ENCODE results near the gene ART3. TPM values are rescaled to one million over a fixed set of nuclear protein-coding genes. Genes with fewer than 3 reads are reported as not detected.

ART3 gene
- total RNA-seq, 1 experiment from 2014 or later: not detected

- peaks cover 8% of the 10 kb centered on the region for H3K36me3 Mint-ChIP-seq (ENCODE audit: insufficient read depth, unreplicated experiment)
- TF ChIP-seq CTCF (IDR thresholded peaks at IDR 0.05; ENCODE audit: unreplicated experiment): no peak
- ChIA-PET POLR2A (interaction anchor here (1.0 to 1.4 kb wide), 2 partner anchors 10 to 40 kb away, joined by 3 to 6 read pairs; partner anchors contain the start of gene NUP54), CTCF (interaction anchor here (0.6 to 1.6 kb wide), 4 partner anchors 22 to 266 kb away, joined by 3 to 8 read pairs (median 5); no protein-coding TSS in a partner anchor)
- no peaks in the 10 kb centered on the region for H3K9me3 Mint-ChIP-seq (ENCODE audit: unreplicated experiment)
- DNase-seq (ENCODE audit: unreplicated experiment): peak; percentile 68
- no peak overlapping the region for H3K4me3 Mint-ChIP-seq (ENCODE audit: unreplicated experiment)
- H3K27ac Mint-ChIP-seq (ENCODE audit: low read depth, unreplicated experiment): no peak overlapping the region
- intact Hi-C loops (cut with micrococcal nuclease): no loop called here
- no peaks in the 10 kb centered on the region for H3K4me1 Mint-ChIP-seq (ENCODE audit: insufficient read depth, unreplicated experiment)
- no peaks in the 10 kb centered on the region for H3K27me3 Mint-ChIP-seq (ENCODE audit: insufficient read depth, unreplicated experiment)
- BruUV-seq (replicated peaks): no TSS peak
Measured at GRCh38 chr4:76108467-76109181, 34.1 kb downstream of the ART3 start.

GRCh38 chr4:76116821-76117220 lies 42.3 kb downstream of the ART3 start:
- Mint-ChIP-seq H3K27me3 (ENCODE audit: insufficient read depth, unreplicated experiment) (no peaks in the 10 kb centered on the region), H3K4me3 (ENCODE audit: unreplicated experiment) (no peak overlapping the region), H3K27ac (ENCODE audit: low read depth, unreplicated experiment) (no peak overlapping the region), H3K4me1 (ENCODE audit: insufficient read depth, unreplicated experiment) (no peaks in the 10 kb centered on the region), H3K9me3 (ENCODE audit: unreplicated experiment) (no peaks in the 10 kb centered on the region), H3K36me3 (ENCODE audit: insufficient read depth, unreplicated experiment) (peaks cover 49% of the 10 kb centered on the region)
- no peak for TF ChIP-seq CTCF (IDR thresholded peaks at IDR 0.05; ENCODE audit: unreplicated experiment)
- no TSS peak for BruUV-seq (replicated peaks)
- ChIA-PET POLR2A (no interaction called here), CTCF (no interaction called here)
- DNase-seq (ENCODE audit: unreplicated experiment): no peak
- intact Hi-C loops (cut with micrococcal nuclease): no loop called here

- H3K36me3 Mint-ChIP-seq (ENCODE audit: insufficient read depth, unreplicated experiment): peaks cover 49% of the 10 kb centered on the region
- intact Hi-C loops (cut with micrococcal nuclease): no loop called here
- no peak for TF ChIP-seq CTCF (IDR thresholded peaks at IDR 0.05; ENCODE audit: unreplicated experiment)
Measured at GRCh38 chr4:76117536-76117935, 43.0 kb downstream of the ART3 start.

GRCh38 chr4:76120199-76120598 lies 45.7 kb downstream of the ART3 start:
- ChIA-PET POLR2A (interaction anchor here (1.4 kb wide), 1 partner anchor 27 kb away, joined by 5 read pairs; the partner anchor contains the start of gene NUP54), CTCF (interaction anchor here (0.6 to 2.0 kb wide), 6 partner anchors 8 to 180 kb away, joined by 3 to 6 read pairs (median 3); no protein-coding TSS in a partner anchor)
- DNase-seq (ENCODE audit: unreplicated experiment): no peak
- no TSS peak for BruUV-seq (replicated peaks)
- TF ChIP-seq CTCF (IDR thresholded peaks at IDR 0.05; ENCODE audit: unreplicated experiment): no peak
- intact Hi-C loops (cut with micrococcal nuclease): no loop called here
- Mint-ChIP-seq H3K27me3 (ENCODE audit: insufficient read depth, unreplicated experiment) (no peaks in the 10 kb centered on the region), H3K4me3 (ENCODE audit: unreplicated experiment) (no peak overlapping the region), H3K4me1 (ENCODE audit: insufficient read depth, unreplicated experiment) (no peaks in the 10 kb centered on the region), H3K9me3 (ENCODE audit: unreplicated experiment) (no peaks in the 10 kb centered on the region), H3K27ac (ENCODE audit: low read depth, unreplicated experiment) (no peak overlapping the region), H3K36me3 (ENCODE audit: insufficient read depth, unreplicated experiment) (peaks cover 51% of the 10 kb centered on the region)

More at GRCh38 chr4:76117536-76117935, 43.0 kb downstream of the ART3 start:
- Mint-ChIP-seq H3K4me1 (ENCODE audit: insufficient read depth, unreplicated experiment) (no peaks in the 10 kb centered on the region), H3K4me3 (ENCODE audit: unreplicated experiment) (no peak overlapping the region), H3K9me3 (ENCODE audit: unreplicated experiment) (no peaks in the 10 kb centered on the region), H3K27me3 (ENCODE audit: insufficient read depth, unreplicated experiment) (no peaks in the 10 kb centered on the region), H3K27ac (ENCODE audit: low read depth, unreplicated experiment) (no peak overlapping the region)
- CTCF ChIA-PET: no interaction called here
- POLR2A ChIA-PET: interaction anchor here (0.6 to 0.7 kb wide), 2 partner anchors 26 to 189 kb away, joined by 3 to 5 read pairs; no protein-coding TSS in a partner anchor
- no TSS peak for BruUV-seq (replicated peaks)
- DNase-seq (ENCODE audit: unreplicated experiment): no peak

All from MCF 10A (cell line).